ENCODE data around the gene DPM1.

GRCh38 chr20:50911716-50912115 lies 46.6 kb downstream of the DPM1 start:
- no peak for TF ChIP-seq EZH2 (IDR thresholded peaks at IDR 0.05; ENCODE audit: borderline replicate concordance, low read depth, low read length, severe bottlenecking)
- TF ChIP-seq CTCF (IDR thresholded peaks at IDR 0.05; ENCODE audit: extremely low read depth in 1 of 2, insufficient read depth in 1 of 2, low read depth in 1 of 2, low read length in 2 of 2), result no peak
- TF ChIP-seq GATA2 (IDR thresholded peaks at IDR 0.05; ENCODE audit: insufficient read depth, insufficient read length, low read depth, low read length), result no peak
